HUES6 (cell line): Measurements from ENCODE around the gene CEP290.

Experiments
- H3K27ac ChIP-seq: 2 replicates; pipeline ENCODE4 v1.7.0; 2013; ENCODE audit warnings: low read depth, mild to moderate bottlenecking, low read length, inconsistent platforms
- H3K27me3 ChIP-seq: 2 replicates; pipeline ENCODE4 v1.6.1; 2013; ENCODE audit warnings: low read length; ENCODE audit not compliant: control insufficient read depth, insufficient read depth
- H3K36me3 ChIP-seq: 2 replicates; pipeline ENCODE4 v1.6.1; 2013; ENCODE audit warnings: low read length; ENCODE audit not compliant: control insufficient read depth, insufficient read depth
- H3K4me1 ChIP-seq: 2 replicates; pipeline ENCODE4 v1.6.1; 2013; ENCODE audit warnings: low read length; ENCODE audit not compliant: control insufficient read depth, insufficient read depth
- H3K4me3 ChIP-seq: 2 replicates; pipeline ENCODE4 v1.5.1; 2013; ENCODE audit warnings: low read depth, low read length
- H3K9ac ChIP-seq: one replicate; pipeline ENCODE4 v1.6.1; 2013; ENCODE audit warnings: mild to moderate bottlenecking, low read length
- H3K9me3 ChIP-seq: 2 replicates; pipeline ENCODE4 v1.6.1; 2013; ENCODE audit warnings: low read depth, low read length; ENCODE audit not compliant: control insufficient read depth, insufficient read depth

The CEP290 gene

DNA sequence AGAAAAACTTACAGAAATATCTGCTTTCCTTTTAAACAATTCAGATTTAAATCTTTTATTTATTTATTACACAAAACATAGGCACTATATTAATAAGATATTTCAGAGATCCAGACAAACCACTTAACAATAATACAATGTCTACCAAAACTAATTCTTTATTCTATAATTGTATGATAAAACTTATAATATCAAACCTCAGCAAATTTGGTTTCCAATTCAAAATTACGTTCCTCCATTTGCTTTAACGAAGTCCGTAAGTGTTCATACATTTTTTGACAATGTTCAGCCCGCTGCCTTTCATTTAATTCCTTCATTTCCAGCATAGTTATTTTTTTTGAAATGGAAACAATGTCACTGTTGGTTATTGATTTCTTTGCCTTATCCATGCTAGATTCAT is 48.3 kb downstream of the CEP290 start:
- peaks cover 10% of the 10 kb centered on the region for H3K36me3 ChIP-seq
- no peak overlapping the region for H3K4me3 ChIP-seq
- H3K27ac ChIP-seq = no peak overlapping the region
- no peaks in the 10 kb centered on the region for H3K4me1 ChIP-seq
- no peak overlapping the region for H3K9ac ChIP-seq
- no peaks in the 10 kb centered on the region for H3K27me3 ChIP-seq
- H3K9me3 ChIP-seq = no peaks in the 10 kb centered on the region

DNA sequence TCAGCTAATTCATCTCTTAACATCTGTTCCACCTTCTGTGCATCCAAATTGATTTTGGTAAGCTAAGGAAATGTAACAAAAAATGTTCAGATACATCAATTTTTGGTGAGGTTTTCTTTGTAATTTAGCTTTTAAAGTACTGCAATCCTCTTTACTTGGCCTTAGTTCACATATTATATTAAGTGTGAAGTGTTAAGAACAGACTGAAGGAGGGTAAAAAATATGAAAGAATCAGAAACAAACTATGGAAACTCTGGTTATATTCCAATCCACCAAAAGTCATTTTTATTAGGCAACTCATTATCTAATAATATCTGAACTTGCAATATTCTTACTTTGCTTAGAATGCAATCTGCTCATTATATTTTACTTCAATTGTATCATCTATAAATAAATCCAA is 49.1 kb downstream of the CEP290 start:
- H3K9ac ChIP-seq = no peak overlapping the region
- H3K4me3 ChIP-seq = no peak overlapping the region
- H3K4me1 ChIP-seq = no peaks in the 10 kb centered on the region
- peaks cover 16% of the 10 kb centered on the region for H3K36me3 ChIP-seq
- H3K27ac ChIP-seq = no peak overlapping the region
- no peaks in the 10 kb centered on the region for H3K27me3 ChIP-seq
- no peaks in the 10 kb centered on the region for H3K9me3 ChIP-seq

DNA sequence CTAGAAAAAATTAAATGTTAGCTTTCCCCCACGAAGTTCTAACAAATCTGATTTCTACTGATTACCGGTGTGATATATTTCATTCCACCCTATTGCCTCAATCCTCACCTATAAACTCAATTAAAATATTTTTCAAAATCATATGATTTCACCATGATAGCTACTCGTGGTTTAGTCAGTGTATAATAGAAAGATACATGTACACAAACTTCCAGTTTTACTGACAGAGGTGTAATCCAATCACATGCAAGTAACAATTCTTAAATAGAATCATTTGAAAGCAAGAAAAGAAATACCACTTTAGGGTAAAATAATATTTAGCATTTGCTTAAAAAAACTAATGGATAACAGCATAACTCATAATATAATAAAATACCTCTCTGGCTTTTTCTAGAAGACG is 57.7 kb downstream of the CEP290 start:
- no peaks in the 10 kb centered on the region for H3K4me1 ChIP-seq
- no peaks in the 10 kb centered on the region for H3K9me3 ChIP-seq
- no peak overlapping the region for H3K4me3 ChIP-seq
- no peak overlapping the region for H3K27ac ChIP-seq
- H3K27me3 ChIP-seq = no peaks in the 10 kb centered on the region
- H3K9ac ChIP-seq = no peak overlapping the region
- peaks cover 38% of the 10 kb centered on the region for H3K36me3 ChIP-seq

DNA sequence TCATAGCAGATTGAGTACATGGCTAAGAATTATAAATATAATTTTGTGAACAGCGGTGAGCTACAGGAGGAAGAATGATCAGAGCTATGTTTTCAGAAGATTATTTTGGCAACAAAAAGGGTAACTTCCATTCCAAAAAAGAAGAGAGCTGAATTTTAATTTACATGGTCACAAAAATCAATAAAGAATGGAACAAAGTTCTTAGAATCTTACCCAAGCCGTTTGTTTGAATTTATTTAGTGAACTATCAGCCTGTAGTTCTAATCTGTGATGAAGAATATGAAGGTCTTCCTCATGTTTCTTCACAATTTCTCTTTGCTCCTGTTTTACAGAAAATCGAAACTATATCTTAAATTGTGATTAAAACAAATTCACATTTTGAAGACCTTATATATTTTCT is 58.3 kb downstream of the CEP290 start:
- Histone ChIP-seq H3K9ac (no peak overlapping the region), H3K4me3 (no peak overlapping the region), H3K27me3 (no peaks in the 10 kb centered on the region), H3K9me3 (no peaks in the 10 kb centered on the region), H3K4me1 (no peaks in the 10 kb centered on the region), H3K36me3 (peaks cover 35% of the 10 kb centered on the region), H3K27ac (no peak overlapping the region)

DNA sequence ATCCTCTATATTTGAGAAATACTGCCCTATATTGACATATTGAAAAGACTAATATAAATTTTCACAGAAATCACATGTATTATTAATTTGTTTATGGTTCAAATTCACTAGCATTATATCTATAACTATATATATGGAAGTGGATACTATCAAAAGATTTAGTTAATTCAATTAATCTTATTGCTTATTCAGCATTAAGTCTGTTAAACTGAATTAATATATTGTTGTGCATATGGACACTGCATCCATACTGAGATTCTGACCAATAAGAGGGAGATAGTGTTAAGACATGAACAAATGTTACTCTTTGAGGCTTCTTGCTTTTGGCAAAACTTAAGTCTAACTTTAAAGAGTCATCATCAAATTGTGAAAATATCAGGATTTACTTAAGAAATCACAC is 60.6 kb downstream of the CEP290 start:
- H3K27ac ChIP-seq = no peak overlapping the region
- peaks cover 32% of the 10 kb centered on the region for H3K36me3 ChIP-seq
- no peaks in the 10 kb centered on the region for H3K27me3 ChIP-seq
- H3K9ac ChIP-seq = no peak overlapping the region
- no peaks in the 10 kb centered on the region for H3K4me1 ChIP-seq
- no peak overlapping the region for H3K4me3 ChIP-seq
- H3K9me3 ChIP-seq = no peaks in the 10 kb centered on the region

DNA sequence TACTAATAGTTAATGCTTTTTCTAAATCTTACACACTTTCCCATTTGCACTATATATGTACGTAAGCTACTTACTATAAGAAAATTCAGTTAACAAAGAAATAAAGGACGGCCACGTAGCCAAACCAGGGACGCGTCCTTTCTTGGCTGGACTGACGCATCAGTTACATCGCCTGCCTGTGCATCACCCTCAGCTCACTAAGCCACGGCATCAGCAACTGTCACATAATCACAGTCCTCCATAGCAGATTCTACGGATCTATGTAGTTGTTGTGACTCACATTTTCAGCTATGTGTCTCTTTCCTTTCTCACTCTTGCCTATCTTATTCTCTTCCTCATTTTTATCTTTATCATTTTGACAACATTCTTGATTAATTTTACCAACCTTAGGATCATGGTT is 74.6 kb downstream of the CEP290 start:
- no peaks in the 10 kb centered on the region for H3K27me3 ChIP-seq
- H3K9ac ChIP-seq = no peak overlapping the region
- no peak overlapping the region for H3K27ac ChIP-seq
- no peaks in the 10 kb centered on the region for H3K4me1 ChIP-seq
- H3K36me3 ChIP-seq = no peaks in the 10 kb centered on the region; the same call in 1 of the 2 replicates
- no peaks in the 10 kb centered on the region for H3K9me3 ChIP-seq
- no peak overlapping the region for H3K4me3 ChIP-seq

DNA sequence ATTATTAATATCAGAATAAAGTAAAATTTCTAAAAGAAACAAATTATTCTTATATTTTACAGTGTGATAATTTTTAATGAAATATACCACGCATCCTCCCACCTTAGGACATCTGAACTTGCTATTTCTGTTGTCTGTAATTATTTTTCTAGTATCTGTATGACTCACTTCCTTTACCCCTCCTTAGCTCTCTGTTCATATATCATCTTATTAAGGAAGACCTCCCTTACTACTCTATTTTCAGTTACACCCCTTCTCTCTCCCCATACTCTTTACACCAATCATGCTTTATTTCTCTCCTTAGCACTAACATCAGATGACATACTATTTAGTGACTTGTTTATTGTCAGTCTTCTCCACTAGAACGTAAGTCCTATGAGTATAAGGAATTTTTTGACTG is 78.5 kb downstream of the CEP290 start:
- H3K4me3 ChIP-seq = no peak overlapping the region
- H3K27ac ChIP-seq = no peak overlapping the region
- peaks cover 1% of the 10 kb centered on the region; the same call in 1 of the 2 replicates for H3K36me3 ChIP-seq
- no peak overlapping the region for H3K9ac ChIP-seq
- no peaks in the 10 kb centered on the region for H3K27me3 ChIP-seq
- H3K9me3 ChIP-seq = no peaks in the 10 kb centered on the region
- H3K4me1 ChIP-seq = no peaks in the 10 kb centered on the region

DNA sequence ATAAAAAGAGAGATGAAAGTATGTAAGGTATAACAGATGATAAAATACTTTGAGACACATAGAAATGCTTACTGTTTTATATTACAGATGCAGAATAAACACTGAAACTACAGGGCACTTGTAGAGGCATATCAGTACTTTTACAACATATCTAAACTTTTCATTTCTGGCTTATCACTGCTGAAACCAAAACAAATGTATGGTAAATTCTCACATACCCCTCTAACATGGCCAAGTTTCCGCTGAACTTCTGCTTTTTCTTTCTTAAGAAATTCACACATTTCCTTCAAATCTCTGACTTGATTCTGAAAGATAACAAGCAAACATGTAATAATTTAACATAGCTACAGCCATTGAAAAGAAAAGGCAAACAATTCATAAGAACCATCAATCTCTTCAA is 79.4 kb downstream of the CEP290 start:
- Histone ChIP-seq H3K4me3 (no peak overlapping the region), H3K9me3 (no peaks in the 10 kb centered on the region), H3K27me3 (no peaks in the 10 kb centered on the region), H3K36me3 (peaks cover 7% of the 10 kb centered on the region), H3K27ac (no peak overlapping the region), H3K4me1 (no peaks in the 10 kb centered on the region), H3K9ac (no peak overlapping the region)

DNA sequence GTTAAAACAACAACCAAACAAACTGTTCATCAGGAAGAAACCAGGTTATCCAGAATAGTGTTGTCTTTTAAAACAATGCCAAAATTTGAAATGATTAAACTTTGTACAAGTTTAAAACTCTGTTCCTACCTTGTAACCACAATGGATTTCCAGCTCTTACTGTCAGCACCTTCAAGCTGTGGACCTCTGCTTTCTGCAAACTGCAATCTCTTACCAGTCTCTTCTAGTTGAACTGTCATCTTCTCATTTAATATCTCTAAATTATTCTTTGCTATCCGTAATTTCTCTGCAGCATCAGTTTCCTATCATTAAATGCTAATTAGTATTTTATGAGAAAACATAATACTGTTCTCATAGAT is 83.2 kb downstream of the CEP290 start:
- peaks cover 21% of the 10 kb centered on the region for H3K36me3 ChIP-seq
- no peaks in the 10 kb centered on the region for H3K9me3 ChIP-seq
- no peaks in the 10 kb centered on the region for H3K4me1 ChIP-seq
- H3K4me3 ChIP-seq = no peak overlapping the region
- H3K27ac ChIP-seq = no peak overlapping the region
- no peaks in the 10 kb centered on the region for H3K27me3 ChIP-seq
- H3K9ac ChIP-seq = no peak overlapping the region

DNA sequence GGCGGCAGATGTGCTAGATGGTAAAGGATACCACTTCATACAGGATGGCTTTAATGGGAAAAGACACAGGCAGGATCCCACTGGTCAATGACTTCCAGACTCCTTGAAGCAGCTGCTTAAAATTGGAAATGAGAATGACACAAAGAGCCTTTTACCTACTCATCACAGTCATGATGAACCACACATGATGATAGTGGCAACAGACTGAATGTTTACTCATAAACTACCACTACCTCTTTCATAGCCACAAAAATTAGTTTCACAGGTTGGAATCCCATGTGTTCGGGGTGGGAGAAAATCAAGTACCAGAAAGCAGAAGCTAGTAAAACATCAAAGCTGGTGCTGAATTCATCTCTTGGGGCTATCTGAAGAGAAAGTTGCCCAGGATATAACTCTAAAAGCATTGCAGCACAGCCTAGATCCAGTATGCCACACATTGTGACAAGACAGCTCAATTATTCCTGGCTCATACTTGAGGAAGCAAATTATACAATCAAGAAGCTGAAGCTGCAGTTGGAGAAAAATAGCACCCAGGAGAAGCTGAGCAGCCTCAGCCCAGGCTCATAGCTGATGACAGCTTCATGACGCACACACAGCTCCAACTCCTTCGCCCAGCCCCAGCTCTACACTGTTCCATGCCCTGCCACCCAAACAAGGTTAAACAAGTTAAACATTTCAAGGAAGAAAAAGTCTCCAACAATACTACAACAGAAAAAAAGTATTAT is 83.7 kb downstream of the CEP290 start:
- Histone ChIP-seq H3K36me3 (peaks cover 21% of the 10 kb centered on the region), H3K27ac (no peak overlapping the region), H3K9ac (no peak overlapping the region), H3K4me1 (no peaks in the 10 kb centered on the region), H3K4me3 (no peak overlapping the region), H3K27me3 (no peaks in the 10 kb centered on the region), H3K9me3 (no peaks in the 10 kb centered on the region)

DNA sequence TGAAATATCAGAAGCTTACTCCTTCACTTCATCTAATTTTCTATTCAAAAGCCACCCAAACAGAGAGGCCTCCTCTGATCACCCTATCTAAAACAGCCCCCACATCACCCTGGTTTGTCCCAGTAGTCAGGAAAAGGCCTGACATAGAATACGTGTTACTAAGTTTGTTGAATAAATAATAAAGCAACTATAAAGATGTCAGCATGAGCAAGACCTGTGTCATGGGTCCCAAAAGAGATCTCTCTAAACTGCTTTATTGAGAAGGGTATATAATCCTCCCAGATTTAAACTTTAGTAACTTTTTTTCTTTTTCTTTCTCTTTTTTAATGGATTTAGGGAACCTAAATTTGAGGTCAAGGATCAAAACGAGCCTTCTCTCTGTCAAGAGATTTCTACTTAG is 85.3 kb downstream of the CEP290 start:
- H3K27me3 ChIP-seq = no peaks in the 10 kb centered on the region
- peaks cover 21% of the 10 kb centered on the region for H3K36me3 ChIP-seq
- H3K4me1 ChIP-seq = no peaks in the 10 kb centered on the region
- no peak overlapping the region for H3K4me3 ChIP-seq
- no peaks in the 10 kb centered on the region for H3K9me3 ChIP-seq
- H3K27ac ChIP-seq = no peak overlapping the region
- no peak overlapping the region for H3K9ac ChIP-seq

DNA sequence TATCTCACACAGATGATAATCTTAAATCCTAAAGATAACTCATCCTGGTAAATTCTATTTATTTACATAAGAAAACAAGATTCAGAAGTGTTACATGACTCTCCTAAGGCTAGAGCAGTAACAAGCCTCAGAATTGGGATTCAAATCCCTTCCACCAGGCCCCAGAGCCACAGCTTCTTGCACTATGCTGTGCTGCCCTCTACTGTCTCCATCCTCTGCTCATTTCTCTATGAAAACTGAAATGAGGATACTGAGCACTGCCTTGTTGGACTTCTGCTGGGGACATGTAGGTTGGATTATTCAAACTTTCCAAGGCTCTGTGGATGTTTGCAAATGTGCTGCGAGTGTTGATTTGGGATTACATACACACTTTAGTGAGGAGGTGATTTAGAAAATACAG is 89.2 kb downstream of the CEP290 start:
- no peaks in the 10 kb centered on the region for H3K9me3 ChIP-seq
- H3K4me3 ChIP-seq = no peak overlapping the region
- no peaks in the 10 kb centered on the region for H3K27me3 ChIP-seq
- no peak overlapping the region for H3K27ac ChIP-seq
- H3K9ac ChIP-seq = no peak overlapping the region
- no peaks in the 10 kb centered on the region for H3K4me1 ChIP-seq
- H3K36me3 ChIP-seq = peaks cover 45% of the 10 kb centered on the region
